ENCODE measurements around the gene RPL41.
A peak's percentile ranks its signal among the peaks of the same experiment; 100 is the strongest.
"Not testable (repeated sequence)": the region's sequence is repeated elsewhere in the genome, so short reads cannot be mapped to it uniquely, and the experiment has no call there.

RPL41 gene

GRCh38 chr12:56116267-56117081, at the start of gene RPL41:
Gene RPL41, plus strand, starts transcription at chr12:56116633.
- DNase-seq (ENCODE audit: low spot score), result peak; percentile 98

- DNase-seq (ENCODE audit: low spot score), result no peak
These were observed 44.8 kb upstream of the RPL41 start for GRCh38 chr12:56071648-56072047.

- no peak for DNase-seq (ENCODE audit: low spot score)
These were observed 42.0 kb upstream of the RPL41 start for GRCh38 chr12:56074396-56074795.

- DNase-seq (ENCODE audit: low spot score), result not testable (repeated sequence)
These were observed 38.5 kb upstream of the RPL41 start for GRCh38 chr12:56077966-56078365.

- no peak for DNase-seq (ENCODE audit: low spot score)
These were observed 38.0 kb upstream of the RPL41 start for GRCh38 chr12:56078427-56078826.

GRCh38 chr12:56078931-56079722, 37.3 kb upstream of the RPL41 start:
- peak; percentile 50 for DNase-seq (ENCODE audit: low spot score)

GRCh38 chr12:56079723-56080555, 36.5 kb upstream of the RPL41 start, which contains the start of gene ERBB3:
Gene ERBB3, plus strand, starts transcription at chr12:56080165. Its CDS starts 136 bp downstream, at chr12:56080301.
- DNase-seq (ENCODE audit: low spot score), result peak; percentile 39

GRCh38 chr12:56080556-56081138, 35.8 kb upstream of the RPL41 start:
- no peak for DNase-seq (ENCODE audit: low spot score)

- DNase-seq (ENCODE audit: low spot score), result no peak
These were observed 34.8 kb upstream of the RPL41 start for GRCh38 chr12:56081393-56082347.

GRCh38 chr12:56082382-56082781, 34.1 kb upstream of the RPL41 start:
- no peak for DNase-seq (ENCODE audit: low spot score)

GRCh38 chr12:56082967-56083366, 33.5 kb upstream of the RPL41 start:
- no peak for DNase-seq (ENCODE audit: low spot score)

GRCh38 chr12:56084958-56085543, 31.4 kb upstream of the RPL41 start:
- DNase-seq (ENCODE audit: low spot score), result peak; percentile 55

GRCh38 chr12:56086096-56086495, 30.3 kb upstream of the RPL41 start:
- DNase-seq (ENCODE audit: low spot score), result no peak

GRCh38 chr12:56086608-56087007, 29.8 kb upstream of the RPL41 start:
- DNase-seq (ENCODE audit: low spot score), result no peak

GRCh38 chr12:56087220-56087619, 29.2 kb upstream of the RPL41 start:
- no peak for DNase-seq (ENCODE audit: low spot score)

- DNase-seq (ENCODE audit: low spot score), result no peak
These were observed 18.7 kb upstream of the RPL41 start for GRCh38 chr12:56097738-56098137.

- no peak for DNase-seq (ENCODE audit: low spot score)
These were observed 17.8 kb upstream of the RPL41 start for GRCh38 chr12:56098592-56098991.

- no peak for DNase-seq (ENCODE audit: low spot score)
These were observed 16.6 kb upstream of the RPL41 start for GRCh38 chr12:56099787-56100186.

- no peak for DNase-seq (ENCODE audit: low spot score)
These were observed 15.4 kb upstream of the RPL41 start for GRCh38 chr12:56101045-56101444.

- no peak for DNase-seq (ENCODE audit: low spot score)
These were observed 13.8 kb upstream of the RPL41 start for GRCh38 chr12:56102683-56103065.

Data from hematopoietic multipotent progenitor cell treated with erythropoietin and hydrocortisone succinate and interleukin-3 and kit ligand, for 17 days (in vitro differentiated cells).